Epithelial cell of esophagus (primary cell): ENCODE measurements around the gene ACO1.

ENCODE experiments used
- DNase-seq: peaks from one replicate; pipeline ENCODE4 v3.0.0; 2010; ENCODE audit warnings: low read depth
- H3K4me3 ChIP-seq: 2 replicates; pipeline ENCODE4 v1.5.1; 2011; ENCODE audit warnings: mild to moderate bottlenecking, low read length, control low read depth
- CTCF ChIP-seq: IDR thresholded peaks from 2 replicates; pipeline ENCODE4 v1.5.1; 2011; ENCODE audit warnings: low read depth, mild to moderate bottlenecking, low read length, control low read depth, inconsistent platforms; ENCODE audit not compliant: insufficient read depth; ENCODE audit errors: missing control alignments

The ACO1 gene

GRCh38 chr9:32412440-32412839 lies 28.0 kb downstream of the ACO1 start:
- no peak overlapping the region for H3K4me3 ChIP-seq
- TF ChIP-seq CTCF = no peak
- no peak for DNase-seq

GRCh38 chr9:32413424-32413823 lies 29.0 kb downstream of the ACO1 start:
- no peak for DNase-seq
- no peak for TF ChIP-seq CTCF

GRCh38 chr9:32414856-32415255 lies 30.4 kb downstream of the ACO1 start:
- no peak for TF ChIP-seq CTCF
- H3K4me3 ChIP-seq = no peak overlapping the region
- no peak for DNase-seq

More at GRCh38 chr9:32413424-32413823, 29.0 kb downstream of the ACO1 start:
- H3K4me3 ChIP-seq = no peak overlapping the region

- TF ChIP-seq CTCF = no peak
- H3K4me3 ChIP-seq = no peak overlapping the region
- DNase-seq = no peak
Measured at GRCh38 chr9:32419921-32420320, 35.5 kb downstream of the ACO1 start.

- no peak for DNase-seq
- no peak for TF ChIP-seq CTCF
- no peak overlapping the region for H3K4me3 ChIP-seq
Measured at GRCh38 chr9:32422237-32422806, 37.9 kb downstream of the ACO1 start.

GRCh38 chr9:32423371-32423770 lies 38.9 kb downstream of the ACO1 start:
- no peak for TF ChIP-seq CTCF
- peak; percentile 64 for DNase-seq
- no peak overlapping the region for H3K4me3 ChIP-seq

- H3K4me3 ChIP-seq = no peak overlapping the region
- DNase-seq = peak; percentile 74
- TF ChIP-seq CTCF = no peak
Measured at GRCh38 chr9:32424616-32425015, 40.2 kb downstream of the ACO1 start.
